ENCODE results near the gene GARIN5A. TPM values are rescaled to one million over a fixed set of nuclear protein-coding genes. Genes with fewer than 3 reads are reported as not detected.

The GARIN5A gene
- polyA plus RNA-seq, 2 of the 4 experiments (the other 2 are of a cell fraction): 1.1 to 1.7 TPM

DNA sequence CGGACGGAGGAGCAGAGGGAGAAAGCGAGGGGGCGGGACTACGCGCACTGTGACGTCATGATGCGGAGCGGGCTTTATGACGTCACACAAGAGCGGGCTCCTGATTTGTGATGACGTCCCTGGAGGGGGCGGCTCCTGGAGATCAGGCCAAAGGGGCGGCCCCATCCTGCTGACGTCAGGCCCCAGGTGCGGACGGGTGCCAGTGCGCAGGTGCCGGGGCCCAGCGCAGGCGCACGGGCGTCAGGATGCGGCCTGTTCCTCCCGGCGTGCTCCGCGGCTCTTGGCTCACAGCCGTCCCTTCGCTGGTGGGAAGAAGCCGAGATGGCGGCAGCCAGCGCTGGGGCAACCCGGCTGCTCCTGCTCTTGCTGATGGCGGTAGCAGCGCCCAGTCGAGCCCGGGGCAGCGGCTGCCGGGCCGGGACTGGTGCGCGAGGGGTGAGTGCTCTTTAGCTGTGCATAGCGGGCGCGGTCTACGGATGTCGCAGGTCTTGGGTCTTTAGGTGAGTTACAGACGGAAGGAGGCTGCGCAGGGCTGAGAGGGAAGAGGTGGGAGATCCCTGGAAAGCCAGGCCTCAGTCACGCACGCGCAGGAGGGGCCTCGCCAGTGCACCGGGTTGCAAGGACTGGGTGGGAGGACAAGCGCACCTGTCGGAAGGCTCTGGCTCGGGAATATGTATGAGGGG is at the start of gene GARIN5A, which contains the start of gene EMC10 (continued):
- TF ChIP-seq MAFK (IDR thresholded peaks at IDR 0.05; ENCODE audit: partially characterized antibody) (peak; percentile 92), HOXA7 (CRISPR knock-in tag; IDR thresholded peaks at IDR 0.05) (no peak), HMGXB4 (CRISPR knock-in tag; IDR thresholded peaks at IDR 0.05; ENCODE audit: borderline replicate concordance) (no peak), EHMT2 (IDR thresholded peaks at IDR 0.05; ENCODE audit: low read depth) (no peak), POLR2A (IDR thresholded peaks at IDR 0.05; ENCODE audit: low read length) (peak; percentile 96), FOSB (CRISPR knock-in tag; IDR thresholded peaks at IDR 0.05) (no peak), RNF2 (IDR thresholded peaks at IDR 0.05; ENCODE audit: borderline replicate concordance, low read depth) (no peak; the same call in 1 of the 2 replicates), CHD2 (IDR thresholded peaks at IDR 0.05; ENCODE audit: low read length, partially characterized antibody) (no peak), ZC3H11A (IDR thresholded peaks at IDR 0.05) (no peak), TFCP2L1 (CRISPR knock-in tag; IDR thresholded peaks at IDR 0.05) (no peak), ZSCAN20 (CRISPR knock-in tag; IDR thresholded peaks at IDR 0.05) (no peak), KDM1A (IDR thresholded peaks at IDR 0.05; ENCODE audit: low read depth) (no peak), KDM5A (IDR thresholded peaks at IDR 0.05) (0 out of 2 replicates have a peak, but pooled peaks have one; percentile 36), MAX (IDR thresholded peaks at IDR 0.05) (peak; percentile 78), MYC (IDR thresholded peaks at IDR 0.05; ENCODE audit: borderline replicate concordance, low read length) (peak; percentile 27; the same call in 1 of the 2 replicates), RAD21 (conservative IDR thresholded peaks at IDR 0.05 in 1 of 2, IDR thresholded peaks at IDR 0.05 in 1 of 2) (no peak), TP53 (CRISPR knock-in tag; IDR thresholded peaks at IDR 0.05) (no peak), PHF8 (IDR thresholded peaks at IDR 0.05; ENCODE audit: borderline replicate concordance, low read depth) (peak; percentile 98), EHF (CRISPR knock-in tag; IDR thresholded peaks at IDR 0.05) (no peak), HOXB5 (CRISPR knock-in tag; IDR thresholded peaks at IDR 0.05) (no peak), NR3C1 (IDR thresholded peaks at IDR 0.05) (no peak), CBX8 (IDR thresholded peaks at IDR 0.05) (no peak), CHD4 (IDR thresholded peaks at IDR 0.05; ENCODE audit: borderline replicate concordance) (no peak), HDAC2 (IDR thresholded peaks at IDR 0.05) (no peak)
- TF ChIP-seq, protein P1, sequence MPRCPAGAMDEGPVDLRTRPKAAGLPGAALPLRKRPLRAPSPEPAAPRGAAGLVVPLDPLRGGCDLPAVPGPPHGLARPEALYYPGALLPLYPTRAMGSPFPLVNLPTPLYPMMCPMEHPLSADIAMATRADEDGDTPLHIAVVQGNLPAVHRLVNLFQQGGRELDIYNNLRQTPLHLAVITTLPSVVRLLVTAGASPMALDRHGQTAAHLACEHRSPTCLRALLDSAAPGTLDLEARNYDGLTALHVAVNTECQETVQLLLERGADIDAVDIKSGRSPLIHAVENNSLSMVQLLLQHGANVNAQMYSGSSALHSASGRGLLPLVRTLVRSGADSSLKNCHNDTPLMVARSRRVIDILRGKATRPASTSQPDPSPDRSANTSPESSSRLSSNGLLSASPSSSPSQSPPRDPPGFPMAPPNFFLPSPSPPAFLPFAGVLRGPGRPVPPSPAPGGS (IDR thresholded peaks at IDR 0.05): peak; percentile 95
- TF ChIP-seq, protein P2, sequence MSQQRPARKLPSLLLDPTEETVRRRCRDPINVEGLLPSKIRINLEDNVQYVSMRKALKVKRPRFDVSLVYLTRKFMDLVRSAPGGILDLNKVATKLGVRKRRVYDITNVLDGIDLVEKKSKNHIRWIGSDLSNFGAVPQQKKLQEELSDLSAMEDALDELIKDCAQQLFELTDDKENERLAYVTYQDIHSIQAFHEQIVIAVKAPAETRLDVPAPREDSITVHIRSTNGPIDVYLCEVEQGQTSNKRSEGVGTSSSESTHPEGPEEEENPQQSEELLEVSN (IDR thresholded peaks at IDR 0.05; ENCODE audit: borderline replicate concordance, low read depth): peak; percentile 35; the same call in 1 of the 2 replicates

- no peak overlapping the region for H3K4me3 ChIP-seq
- H3K27ac ChIP-seq: no peak overlapping the region
- 71% methylated on average over 10 of the region's 10 CpGs for WGBS (ENCODE audit: missing lambda C conversion rate)
- DNase-seq (ENCODE audit: low read depth in 1 of 2, low spot score in 1 of 2) (no peak), ATAC-seq (no peak), FAIRE-seq (no peak)
- CTCF ChIA-PET: interaction anchor here (1.0 to 10.7 kb wide), 5 partner anchors 12 to 261 kb away, joined by 3 to 91 read pairs (median 6); no protein-coding TSS in a partner anchor
- no peaks in the 10 kb centered on the region; the same call in 2 of the 3 replicates for H3K9me3 ChIP-seq
- TF ChIP-seq JUN (IDR thresholded peaks at IDR 0.05) (no peak), HMGXB4 (CRISPR knock-in tag; IDR thresholded peaks at IDR 0.05; ENCODE audit: borderline replicate concordance) (no peak), MYC (IDR thresholded peaks at IDR 0.05; ENCODE audit: borderline replicate concordance, low read length) (no peak), SMC3 (IDR thresholded peaks at IDR 0.05) (no peak)
- no peak overlapping the region for H3K4me2 ChIP-seq
- no peaks in the 10 kb centered on the region for H3K4me1 ChIP-seq
- POLR2A ChIA-PET: no interaction called here
These were observed 46.2 kb upstream of the GARIN5A start for GRCh38 chr19:50522881-50523280.
